Measurements from ENCODE around the gene TCF7L2. TPM values are rescaled to one million over a fixed set of nuclear protein-coding genes. Genes with fewer than 3 reads are reported as not detected.
A peak's percentile ranks its signal among the peaks of the same experiment; 100 is the strongest.

Gene TCF7L2
- total RNA-seq, 8 experiments from 2014 or later = 2.2 to 62.9 (median 7.5) TPM

DNA sequence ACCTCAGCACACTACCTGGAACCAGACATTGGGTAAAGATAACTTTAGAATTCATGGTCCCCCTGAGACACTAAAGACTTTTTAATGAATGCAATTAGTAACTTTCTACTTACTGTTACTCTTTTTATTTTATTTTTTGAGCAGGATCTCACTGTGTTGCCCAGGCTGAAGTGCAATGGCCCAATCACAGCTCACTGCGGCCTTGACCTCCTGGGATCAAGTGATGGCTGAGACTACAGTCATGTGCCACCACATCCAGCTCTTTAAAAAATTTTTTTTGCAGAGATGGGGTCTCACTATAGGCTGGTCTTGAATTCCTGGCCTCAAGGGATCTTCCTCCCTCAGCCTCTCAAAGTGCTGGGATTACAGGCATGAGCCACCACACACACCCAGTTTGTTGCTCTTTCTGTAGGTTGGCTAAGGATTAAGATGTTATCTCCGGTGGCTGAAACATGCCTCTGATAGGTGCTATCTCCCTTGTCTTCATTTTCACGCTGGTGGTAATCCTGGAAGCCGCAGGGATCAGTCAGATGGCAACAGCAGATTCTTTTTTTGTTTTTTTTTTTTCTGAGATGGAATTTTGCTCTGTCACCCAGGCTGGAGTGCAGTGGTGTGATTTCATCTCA lies 128.3 kb downstream of the TCF7L2 start:
- in situ Hi-C loops (cut with MboI; ENCODE audit: low pct_unique_long_range_greater_than_20kb in 2 of 9, low sequenced_read_pairs in 9 of 9, unreplicated experiment in 9 of 9) = no loop called here
- Histone ChIP-seq H3K27ac (no peak overlapping the region), H3K4me3 (no peak overlapping the region), H3K4me1 (replicated peaks in 1 of 2) (peaks cover 9 to 11% of the 10 kb centered on the region in 2 donors)
- 90 to 100% (median 100%) methylated on average over 1 to 4 of the region's 4 CpGs; no CpG with 5 or more reads in 3 of the 10 experiments for WGBS, 10 experiments
- no peak for ATAC-seq (replicated peaks in 6 of 8)

DNA sequence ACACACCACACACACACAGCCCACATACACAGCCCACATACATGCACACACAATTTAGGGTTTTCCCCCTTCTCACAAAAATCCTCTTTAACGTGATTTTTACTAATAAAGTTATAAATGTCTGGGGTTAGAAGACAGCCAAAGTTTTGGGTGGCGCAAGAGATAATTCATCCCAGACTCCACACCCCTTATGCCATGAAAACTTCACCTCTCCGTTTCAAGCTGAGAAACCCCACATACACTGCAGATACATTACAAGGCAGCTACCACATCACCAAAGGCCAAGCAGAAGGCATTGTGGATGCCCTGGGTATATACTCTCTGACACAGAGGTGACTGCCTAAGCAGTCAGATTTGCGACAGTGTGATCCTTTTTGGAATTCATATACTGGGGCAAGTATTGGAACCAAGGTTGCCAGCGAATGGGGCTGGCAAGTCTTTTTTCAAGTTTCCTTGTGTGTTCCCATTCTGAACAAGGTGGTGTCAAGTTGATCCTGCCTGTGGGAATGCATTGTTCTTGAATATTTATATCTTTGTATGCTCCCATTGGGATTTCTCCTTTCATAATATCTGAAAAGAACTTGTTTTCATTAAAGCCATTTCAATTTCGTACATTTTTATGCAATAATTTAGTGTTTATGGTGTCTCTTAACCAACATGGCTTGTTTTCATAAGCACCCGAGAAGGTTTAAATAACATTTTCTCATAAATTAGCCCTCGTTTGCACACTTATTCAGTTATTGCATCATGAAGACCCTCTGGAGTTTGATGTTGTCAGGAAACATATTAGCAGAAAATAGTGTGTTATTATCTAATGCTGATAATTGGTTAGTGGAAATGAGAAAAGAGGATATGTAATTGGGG lies 130.2 kb downstream of the TCF7L2 start:
- in situ Hi-C loops (cut with MboI; ENCODE audit: low pct_unique_long_range_greater_than_20kb in 2 of 9, low sequenced_read_pairs in 9 of 9, unreplicated experiment in 9 of 9) = no loop called here
- no peak overlapping the region for H3K27ac ChIP-seq
- H3K4me1 ChIP-seq (replicated peaks in 1 of 2) = peaks cover 3 to 11% of the 10 kb centered on the region in 2 donors
- H3K4me3 ChIP-seq = no peak overlapping the region
- 13 to 100% (median 78%) methylated on average over 1 to 5 of the region's 8 CpGs; no CpG with 5 or more reads in 1 of the 10 experiments for WGBS, 10 experiments
- peak in 2 of 8 experiments; percentile 12 to 69 for ATAC-seq (replicated peaks in 6 of 8)

DNA sequence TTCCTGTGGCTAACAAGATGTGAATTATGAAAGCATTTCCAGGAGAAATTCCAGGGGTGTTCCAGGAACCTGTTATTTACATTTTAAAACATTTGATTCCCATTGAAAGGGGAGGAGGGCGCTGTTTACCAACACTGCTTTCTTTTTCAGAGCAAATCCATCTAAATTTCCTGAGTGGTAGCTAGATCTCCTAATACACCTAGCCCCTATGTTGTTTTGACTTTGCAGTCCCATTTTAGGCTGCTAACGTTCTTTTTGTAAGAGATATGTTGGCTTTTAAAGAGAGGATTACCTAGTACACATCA lies 130.8 kb downstream of the TCF7L2 start:
- Histone ChIP-seq H3K4me3 (no peak overlapping the region), H3K4me1 (replicated peaks in 1 of 2) (peaks cover 3 to 11% of the 10 kb centered on the region in 2 donors), H3K27ac (no peak overlapping the region)
- 33 to 100% (median 66%) methylated on average over 1 to 2 of the region's 2 CpGs; no CpG with 5 or more reads in 2 of the 10 experiments for WGBS, 10 experiments
- ATAC-seq (replicated peaks in 6 of 8) = peak in 3 of 8 experiments; percentile 33 to 62 (median 34)
- in situ Hi-C loops (cut with MboI; ENCODE audit: low pct_unique_long_range_greater_than_20kb in 2 of 9, low sequenced_read_pairs in 9 of 9, unreplicated experiment in 9 of 9) = no loop called here

DNA sequence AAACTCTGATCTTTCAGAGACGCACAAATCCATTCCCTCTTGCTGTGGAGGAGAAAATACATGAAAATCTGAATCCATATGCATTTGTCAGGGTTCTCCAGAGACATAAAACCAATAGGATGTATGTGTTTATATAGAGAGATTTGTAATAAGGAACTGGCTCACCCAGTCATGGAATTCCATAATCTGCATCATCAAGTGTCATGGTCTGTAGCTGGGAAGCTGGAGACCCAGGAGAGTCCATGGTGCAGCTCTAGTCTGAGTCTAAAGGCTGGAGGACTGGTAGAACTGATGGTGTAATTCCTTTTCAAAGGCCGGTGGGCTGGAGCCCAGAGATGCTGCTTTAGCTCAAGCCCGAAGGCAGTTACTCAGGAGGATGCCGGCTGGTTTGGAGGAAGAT lies 134.0 kb downstream of the TCF7L2 start:
- ATAC-seq (replicated peaks in 6 of 8) = no peak

DNA sequence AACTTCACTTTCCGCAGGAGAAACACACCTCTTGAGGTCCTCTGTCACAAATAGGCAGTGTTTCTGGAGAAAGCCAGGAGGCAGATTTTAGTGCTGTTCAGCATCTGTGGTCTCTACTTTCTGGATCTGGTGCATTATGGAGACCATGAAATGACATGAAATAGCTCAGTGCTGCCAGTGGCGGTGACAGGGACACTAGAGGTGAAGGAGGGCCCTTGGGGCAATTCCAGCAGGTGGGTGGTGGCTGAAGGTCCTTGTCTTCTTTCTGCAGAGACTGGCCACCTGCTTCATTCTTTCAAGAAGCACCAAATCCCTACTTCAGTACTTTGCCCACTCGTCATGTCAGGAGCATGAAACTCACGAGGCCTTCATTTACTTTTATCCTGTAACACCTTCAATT lies 135.7 kb downstream of the TCF7L2 start:
- H3K4me3 ChIP-seq = no peak overlapping the region
- in situ Hi-C loops (cut with MboI; ENCODE audit: low pct_unique_long_range_greater_than_20kb in 2 of 9, low sequenced_read_pairs in 9 of 9, unreplicated experiment in 9 of 9) = no loop called here
- peaks cover 8 to 12% of the 10 kb centered on the region in 2 donors for H3K4me1 ChIP-seq (replicated peaks in 1 of 2)
- ATAC-seq (replicated peaks in 6 of 8) = no peak
- H3K27ac ChIP-seq = no peak overlapping the region
- WGBS, 10 experiments = 79 to 100% (median 100%) methylated on average over 1 to 3 of the region's 4 CpGs; no CpG with 5 or more reads in 3 of the 10 experiments

More for the DNA sequence above, 134.0 kb downstream of the TCF7L2 start:
- WGBS, 10 experiments = 80 to 100% (median 100%) methylated on average over 1 to 4 of the region's 4 CpGs; no CpG with 5 or more reads in 3 of the 10 experiments
- H3K4me3 ChIP-seq = no peak overlapping the region
- H3K4me1 ChIP-seq (replicated peaks in 1 of 2) = peaks cover 11 to 12% of the 10 kb centered on the region in 2 donors
- no peak overlapping the region for H3K27ac ChIP-seq
- in situ Hi-C loops (cut with MboI; ENCODE audit: low pct_unique_long_range_greater_than_20kb in 2 of 9, low sequenced_read_pairs in 9 of 9, unreplicated experiment in 9 of 9) = no loop called here

DNA sequence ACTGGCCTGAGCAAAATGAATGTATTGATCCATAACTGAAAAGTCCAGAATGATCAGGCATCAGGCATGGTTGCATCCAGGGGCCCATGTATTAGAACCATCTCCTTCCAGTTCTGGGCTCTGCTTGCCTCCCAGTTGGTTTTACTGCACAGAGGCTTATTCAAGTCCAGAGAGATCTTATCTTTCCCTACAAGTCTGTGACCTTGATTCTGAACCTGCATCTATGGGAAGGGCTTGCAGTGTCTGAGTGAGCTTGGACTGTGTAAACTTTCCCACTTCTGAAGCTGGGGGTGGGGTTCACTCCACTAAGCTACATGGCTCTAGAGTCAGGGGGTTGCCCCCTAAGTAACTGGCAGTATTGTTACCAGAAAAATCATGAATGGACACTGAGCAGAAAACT lies 136.2 kb downstream of the TCF7L2 start:
- Histone ChIP-seq H3K27ac (no peak overlapping the region), H3K4me3 (no peak overlapping the region), H3K4me1 (replicated peaks in 1 of 2) (peaks cover 4 to 9% of the 10 kb centered on the region in 2 donors)
- no peak for ATAC-seq (replicated peaks in 6 of 8)
- in situ Hi-C loops (cut with MboI; ENCODE audit: low pct_unique_long_range_greater_than_20kb in 2 of 9, low sequenced_read_pairs in 9 of 9, unreplicated experiment in 9 of 9) = no loop called here

DNA sequence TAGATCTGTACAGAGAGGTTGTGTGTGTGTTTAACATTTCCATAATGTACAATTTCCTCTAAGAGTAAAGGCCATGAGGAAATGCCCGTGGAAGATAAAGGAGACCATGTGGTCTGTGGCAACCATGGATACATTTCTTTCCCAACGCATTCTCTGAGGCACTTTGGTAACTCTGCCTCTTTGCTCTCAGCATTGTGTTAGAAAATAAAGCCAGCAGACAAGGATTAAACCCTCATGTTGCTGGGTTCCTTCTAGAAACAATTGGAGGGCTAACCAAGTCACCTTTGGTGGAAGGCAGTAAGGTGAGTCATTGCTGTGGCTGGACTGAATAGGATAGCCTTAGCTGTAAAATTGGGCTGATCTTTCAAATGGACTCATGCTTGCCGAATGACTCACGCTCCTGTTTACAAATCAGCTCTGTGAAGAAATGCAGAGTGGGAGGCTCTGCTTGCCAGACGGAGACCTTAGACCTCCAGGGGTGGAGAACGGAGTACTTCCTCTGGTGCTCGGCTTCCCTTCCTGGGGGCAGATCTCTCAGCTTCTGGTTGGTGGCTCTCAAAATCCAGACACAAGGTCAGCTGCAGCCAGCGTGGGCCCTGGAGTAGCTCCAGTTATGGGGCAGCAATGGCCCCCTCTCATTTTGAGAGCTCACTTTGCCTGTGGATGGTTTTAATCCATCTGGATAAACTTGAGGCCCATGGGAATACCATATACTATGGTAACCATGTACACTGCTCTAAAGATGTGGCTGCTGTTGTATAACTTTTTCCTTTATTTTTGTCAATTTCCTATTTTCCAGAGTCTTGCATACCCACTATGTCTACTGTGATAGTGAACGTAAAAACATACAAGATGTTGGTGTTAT lies 137.3 kb downstream of the TCF7L2 start:
- in situ Hi-C loops (cut with MboI; ENCODE audit: low pct_unique_long_range_greater_than_20kb in 2 of 9, low sequenced_read_pairs in 9 of 9, unreplicated experiment in 9 of 9) = no loop called here
- H3K27ac ChIP-seq = no peak overlapping the region

DNA sequence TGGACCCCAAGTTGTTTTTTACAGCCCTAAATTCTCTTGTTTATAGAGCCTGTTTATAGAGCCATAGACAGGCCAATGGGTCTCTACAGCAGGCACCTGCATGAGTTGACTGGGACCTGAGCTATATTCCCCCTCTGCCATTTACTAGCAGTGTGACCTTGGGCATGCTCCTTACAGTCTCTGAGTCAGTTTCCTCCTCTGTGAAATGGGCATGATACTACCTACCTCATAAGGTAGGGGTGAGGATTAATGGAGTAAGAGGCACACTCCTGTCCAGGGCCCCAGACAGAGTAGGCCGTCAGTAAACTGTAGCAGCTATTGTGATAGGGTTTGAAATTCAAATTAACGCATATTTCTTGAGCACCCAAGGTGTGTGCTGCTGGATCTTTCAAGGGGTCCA lies 138.1 kb downstream of the TCF7L2 start:
- H3K27ac ChIP-seq = no peak overlapping the region
- H3K4me3 ChIP-seq = no peak overlapping the region
- H3K4me1 ChIP-seq (replicated peaks in 1 of 2) = peaks cover 0 to 10% of the 10 kb centered on the region in 2 donors
- 80 to 100% (median 95%) methylated on average over 1 to 2 of the region's 2 CpGs; no CpG with 5 or more reads in 6 of the 10 experiments for WGBS, 10 experiments
- no peak for ATAC-seq (replicated peaks in 6 of 8)
- in situ Hi-C loops (cut with MboI; ENCODE audit: low pct_unique_long_range_greater_than_20kb in 2 of 9, low sequenced_read_pairs in 9 of 9, unreplicated experiment in 9 of 9) = no loop called here

More for the DNA sequence above, 137.3 kb downstream of the TCF7L2 start:
- Histone ChIP-seq H3K4me3 (no peak overlapping the region), H3K4me1 (replicated peaks in 1 of 2) (peaks cover 0 to 9% of the 10 kb centered on the region in 2 donors)
- WGBS, 10 experiments = 21 to 100% (median 58%) methylated on average over 1 to 6 of the region's 9 CpGs
- ATAC-seq (replicated peaks in 6 of 8) = peak; percentile 79 to 96 (median 92)

DNA sequence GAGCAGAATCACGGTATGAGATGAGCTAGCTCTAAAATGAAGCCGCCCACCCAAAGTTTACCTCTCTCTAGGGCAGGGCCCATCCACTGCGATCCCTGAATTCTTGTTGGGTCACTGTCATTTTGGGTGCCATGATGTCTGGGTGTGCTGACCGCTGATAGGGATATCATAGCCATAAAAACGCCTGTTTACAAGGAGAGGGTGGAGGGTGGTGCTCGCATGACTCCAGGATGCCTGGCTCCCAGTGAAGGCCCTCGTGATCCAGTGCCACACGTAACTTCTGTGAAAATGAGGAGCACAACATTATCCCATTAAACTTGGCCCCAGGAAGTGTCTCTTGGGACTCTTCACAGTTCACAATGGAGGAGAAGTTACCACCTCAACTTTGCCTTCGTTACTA lies 139.5 kb downstream of the TCF7L2 start:
- ATAC-seq (replicated peaks in 6 of 8) = no peak
- H3K4me3 ChIP-seq = no peak overlapping the region
- no peak overlapping the region for H3K27ac ChIP-seq
- H3K4me1 ChIP-seq (replicated peaks in 1 of 2) = peaks cover 0 to 14% of the 10 kb centered on the region in 2 donors
- WGBS, 10 experiments = 79 to 100% (median 91%) methylated on average over 1 to 7 of the region's 9 CpGs
- in situ Hi-C loops (cut with MboI; ENCODE audit: low pct_unique_long_range_greater_than_20kb in 2 of 9, low sequenced_read_pairs in 9 of 9, unreplicated experiment in 9 of 9) = no loop called here

DNA sequence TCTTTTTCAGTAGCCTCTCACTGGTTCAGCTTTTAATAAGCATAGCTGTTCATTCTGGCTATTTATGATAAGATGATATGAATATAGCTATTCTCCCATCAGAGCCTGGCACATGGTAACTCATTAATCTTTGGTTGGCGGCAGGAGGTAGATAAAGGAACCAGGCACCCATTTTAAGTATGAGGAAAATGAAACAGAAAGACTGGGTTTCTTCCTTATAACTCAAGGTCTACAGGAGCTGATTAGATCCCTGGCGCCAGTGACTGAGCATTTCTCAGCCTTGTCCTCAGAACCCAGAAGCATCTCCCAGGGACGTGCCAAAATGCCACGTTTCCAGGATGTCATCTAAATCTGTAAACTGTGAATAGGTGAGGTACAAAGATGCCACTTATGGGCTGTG lies 141.9 kb downstream of the TCF7L2 start:
- no peak overlapping the region for H3K4me3 ChIP-seq
- in situ Hi-C loops (cut with MboI; ENCODE audit: low pct_unique_long_range_greater_than_20kb in 2 of 9, low sequenced_read_pairs in 9 of 9, unreplicated experiment in 9 of 9) = no loop called here
- no peak overlapping the region for H3K27ac ChIP-seq
- peaks cover 16 to 30% of the 10 kb centered on the region in 2 donors for H3K4me1 ChIP-seq (replicated peaks in 1 of 2)
- no peak for ATAC-seq (replicated peaks in 6 of 8)
- 84 to 100% (median 98%) methylated on average over 1 to 4 of the region's 4 CpGs; no CpG with 5 or more reads in 2 of the 10 experiments for WGBS, 10 experiments

DNA sequence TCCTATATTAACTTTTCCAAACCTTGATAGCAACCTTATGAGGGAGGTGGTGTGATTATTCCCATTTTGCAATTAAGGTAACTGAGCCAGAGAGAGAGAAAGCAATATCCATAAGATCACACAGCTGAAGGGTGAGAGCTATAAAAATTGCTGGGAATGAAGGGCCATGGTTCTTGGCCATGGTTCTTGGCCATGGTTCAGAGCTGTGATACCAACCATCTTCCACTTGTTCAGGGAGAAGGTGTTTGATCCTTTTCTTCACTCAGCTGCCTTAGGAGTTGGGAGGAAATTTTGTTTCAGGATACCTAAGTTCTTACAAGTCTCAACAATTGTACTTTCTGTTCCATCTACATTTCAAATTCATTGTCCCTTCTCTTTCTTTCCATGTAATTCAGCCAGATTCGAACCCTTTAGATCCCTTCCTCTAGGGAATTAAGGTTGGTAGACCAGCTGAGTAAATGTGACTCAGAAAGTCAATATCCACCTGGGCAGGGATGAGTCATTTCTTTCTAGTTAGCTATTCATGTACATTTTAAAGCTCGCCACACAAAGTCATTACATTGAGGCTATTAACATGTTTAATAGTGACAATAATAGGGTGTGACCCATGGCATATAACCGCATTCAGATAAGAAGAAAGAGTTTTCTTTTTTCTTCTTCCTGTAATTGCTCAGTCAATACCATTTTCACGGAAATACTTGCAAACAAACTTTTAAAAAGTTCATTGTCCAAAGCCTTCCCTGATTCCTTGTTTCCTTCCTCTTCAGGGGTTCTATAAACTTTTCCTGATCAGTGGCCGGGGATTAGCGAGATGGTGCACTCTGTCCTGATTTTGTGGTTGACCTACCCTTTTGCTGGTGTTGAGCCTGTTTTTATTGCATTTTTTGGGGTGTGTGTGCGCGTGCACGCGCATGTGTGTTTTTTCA lies 143.4 kb downstream of the TCF7L2 start:
- no peak overlapping the region for H3K4me3 ChIP-seq
- H3K4me1 ChIP-seq (replicated peaks in 1 of 2) = peaks cover 16 to 25% of the 10 kb centered on the region in 2 donors
- in situ Hi-C loops (cut with MboI; ENCODE audit: low pct_unique_long_range_greater_than_20kb in 2 of 9, low sequenced_read_pairs in 9 of 9, unreplicated experiment in 9 of 9) = no loop called here
- H3K27ac ChIP-seq = no peak overlapping the region
- ATAC-seq (replicated peaks in 6 of 8) = peak; percentile 36 to 81 (median 64)
- 3 to 85% (median 69%) methylated on average over 4 to 10 of the region's 10 CpGs for whole genome bisulfite sequencing, 10 experiments

DNA sequence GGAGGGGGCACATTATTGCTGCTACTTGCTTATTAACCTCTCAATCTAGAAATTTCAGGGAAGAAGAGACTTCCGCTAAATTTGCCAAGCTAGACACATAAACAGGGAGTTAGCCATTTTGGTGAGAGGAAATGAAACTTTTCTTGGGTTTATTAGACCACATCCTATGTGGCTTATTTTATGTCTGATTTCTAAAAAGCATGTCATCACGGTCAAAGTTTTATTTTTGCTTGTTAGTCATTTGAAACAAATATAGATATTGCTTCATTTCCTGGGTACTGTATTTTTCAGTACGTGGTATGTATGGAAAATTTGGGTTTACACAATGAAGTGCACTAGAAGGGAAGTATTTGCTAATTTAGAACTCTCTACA lies 144.1 kb downstream of the TCF7L2 start:
- Histone ChIP-seq H3K4me3 (no peak overlapping the region), H3K4me1 (replicated peaks in 1 of 2) (peaks cover 20 to 28% of the 10 kb centered on the region in 2 donors), H3K27ac (no peak overlapping the region)
- no peak for ATAC-seq (replicated peaks in 6 of 8)
- in situ Hi-C loops (cut with MboI; ENCODE audit: low pct_unique_long_range_greater_than_20kb in 2 of 9, low sequenced_read_pairs in 9 of 9, unreplicated experiment in 9 of 9) = no loop called here
- 20 to 100% (median 89%) methylated on average over 1 to 3 of the region's 3 CpGs for WGBS, 10 experiments
